Activated CD4-positive, alpha-beta T cell treated with anti-CD3 and anti-CD28 coated beads, Interleukin-2, amount 10 ng/mL, durations not matched to agents 7 days and 5 days (primary cell): ENCODE measurements around the gene VRK1. TPM values are rescaled to one million over a fixed set of nuclear protein-coding genes. Genes with fewer than 3 reads are reported as not detected.

ENCODE experiments used
- CTCF ChIA-PET: fragments of 350-600 bp; sonication (Branson Sonifier 250); formaldehyde crosslinking; loops from one replicate; lab custom pipeline; 2021; ENCODE audit warnings: antibody characterized with exemption; lab: Charles Lee
- POLR2A ChIA-PET: fragments of 350-600 bp; sonication (Branson Sonifier 250); formaldehyde crosslinking; loops from one replicate; lab custom pipeline; 2021; ENCODE audit warnings: antibody characterized with exemption; lab: Charles Lee
- DNase-seq: peaks from one replicate; pipeline ENCODE4 v3.0.0-alpha.2; 2020
- H3K27ac Mint-ChIP-seq: one replicate; pipeline ENCODE4 v1.8.0; 2021; ENCODE audit warnings: mild to moderate bottlenecking, moderate library complexity, mixed read lengths
- H3K27me3 Mint-ChIP-seq: one replicate; pipeline ENCODE4 v1.8.0; 2021; ENCODE audit warnings: mixed read lengths
- H3K36me3 Mint-ChIP-seq: one replicate; pipeline ENCODE4 v1.8.0; 2021; ENCODE audit warnings: low read depth, mixed read lengths
- H3K4me1 Mint-ChIP-seq: one replicate; pipeline ENCODE4 v1.8.0; 2021; ENCODE audit warnings: mixed read lengths
- H3K4me3 Mint-ChIP-seq: one replicate; pipeline ENCODE4 v1.8.0; 2021; ENCODE audit warnings: mild to moderate bottlenecking, moderate library complexity, mixed read lengths
- H3K9me3 Mint-ChIP-seq: one replicate; pipeline ENCODE4 v1.8.0; 2021; ENCODE audit warnings: mixed read lengths
- total RNA-seq, 2 experiments: library from RNA; stranded (reverse); gene quantifications; one replicate each; pipeline ENCODE4 v1.2.3, GENCODE V29; 2021

Gene VRK1
- total RNA-seq, 2 experiments from 2014 or later: 66.5 to 70.8 TPM

DNA sequence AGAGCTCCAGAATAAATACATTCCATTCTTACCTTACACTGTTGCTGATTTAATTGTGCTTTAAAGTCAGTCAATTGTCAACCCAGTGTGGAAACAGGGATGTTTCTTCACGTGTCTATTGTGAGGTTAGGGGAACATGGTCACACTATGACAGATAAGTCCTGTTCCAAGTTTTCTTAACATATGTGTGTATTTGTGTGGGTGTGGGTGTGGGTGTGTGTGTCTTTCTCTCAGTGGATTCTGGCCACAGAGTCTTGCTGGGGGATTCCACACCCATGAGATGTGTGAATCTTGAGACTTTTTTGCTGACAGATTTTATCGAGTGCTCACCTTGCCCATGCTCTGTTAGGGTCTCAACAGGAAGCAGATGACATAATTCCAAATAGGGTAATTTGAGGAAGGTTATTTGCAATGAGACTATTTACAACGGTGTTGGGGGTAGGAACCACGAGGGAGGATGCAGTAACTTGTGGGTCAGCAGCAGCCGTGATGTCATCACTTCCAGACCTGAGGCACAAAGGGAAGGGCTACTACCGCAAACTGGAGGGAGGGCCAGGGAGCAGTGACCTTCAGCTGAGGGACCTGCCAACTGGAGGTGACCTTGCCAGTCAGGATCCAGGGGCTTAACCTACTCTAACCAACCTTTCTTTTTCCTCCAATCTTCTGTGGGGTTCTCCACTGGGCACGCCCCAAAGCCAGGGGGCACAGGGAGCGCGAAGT, 1.9 kb upstream of the VRK1 start:
- H3K9me3 Mint-ChIP-seq: no peaks in the 10 kb centered on the region
- no peak for DNase-seq
- ChIA-PET POLR2A (no interaction called here), CTCF (interaction anchor here (2.1 kb wide), 1 partner anchor 54 kb away, joined by 4 read pairs; no protein-coding TSS in a partner anchor)
- H3K27ac Mint-ChIP-seq: no peak overlapping the region
- peaks cover 6% of the 10 kb centered on the region for H3K27me3 Mint-ChIP-seq
- no peak overlapping the region for H3K4me3 Mint-ChIP-seq
- H3K36me3 Mint-ChIP-seq: peaks cover 5% of the 10 kb centered on the region
- H3K4me1 Mint-ChIP-seq: peaks cover 30% of the 10 kb centered on the region

DNA sequence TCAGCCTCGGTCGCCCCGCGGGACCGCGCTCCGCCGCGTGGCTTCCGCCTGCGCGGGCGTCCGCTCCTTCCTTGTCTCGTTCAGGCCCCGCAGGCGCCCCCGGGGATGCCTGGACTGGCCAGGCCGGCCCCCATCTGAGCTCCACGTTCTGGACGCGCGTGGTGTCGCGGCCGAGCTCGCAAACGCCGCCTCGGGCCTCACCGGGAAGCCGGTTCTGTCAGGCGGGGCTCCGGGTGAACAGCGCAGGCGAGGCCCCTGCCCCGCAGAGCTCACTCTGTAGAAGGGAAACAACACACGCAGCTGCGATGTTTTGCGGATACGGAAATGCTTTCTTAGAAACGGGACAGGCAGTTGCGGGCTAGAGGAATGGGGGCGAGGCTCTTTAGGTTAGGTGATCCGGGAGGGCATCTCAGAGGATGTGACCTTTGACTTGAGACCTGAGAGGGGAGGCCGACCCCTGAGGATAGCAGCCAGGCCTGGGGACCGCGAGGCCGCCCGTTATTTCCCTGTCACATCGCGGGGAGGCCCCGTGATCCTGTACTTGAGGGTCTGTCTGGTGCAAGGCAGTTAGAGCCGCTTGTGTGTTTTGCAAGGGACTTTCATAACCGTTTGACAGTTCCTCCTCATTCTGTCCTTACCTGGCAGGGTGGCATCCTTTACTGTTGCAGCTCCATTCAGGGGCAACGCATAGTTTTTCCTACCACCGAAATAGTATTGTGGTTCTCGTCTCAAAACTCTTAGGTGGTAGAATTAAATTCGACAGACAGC, 584 bp downstream of the VRK1 start:
- CTCF ChIA-PET: interaction anchor here (0.9 to 2.1 kb wide), 5 partner anchors 9 to 293 kb away, joined by 3 to 4 read pairs (median 3); no protein-coding TSS in a partner anchor
- Mint-ChIP-seq H3K27ac (peak overlapping the region; percentile 93), H3K27me3 (peaks cover 6% of the 10 kb centered on the region), H3K36me3 (peaks cover 8% of the 10 kb centered on the region), H3K4me1 (peaks cover 40% of the 10 kb centered on the region), H3K9me3 (no peaks in the 10 kb centered on the region), H3K4me3 (peak overlapping the region; percentile 87)
- POLR2A ChIA-PET: interaction anchor here (0.6 kb wide), 1 partner anchor 13 kb away, joined by 3 read pairs; no protein-coding TSS in a partner anchor
- DNase-seq: peak; percentile 59

- DNase-seq: no peak
- no peak overlapping the region for H3K27ac Mint-ChIP-seq
- peak overlapping the region; percentile 87 for H3K4me3 Mint-ChIP-seq
- CTCF ChIA-PET: interaction anchor here (0.6 kb wide), 1 partner anchor 9 kb away, joined by 3 read pairs; no protein-coding TSS in a partner anchor
- POLR2A ChIA-PET: interaction anchor here (0.6 kb wide), 1 partner anchor 9 kb away, joined by 15 read pairs; no protein-coding TSS in a partner anchor
- H3K4me1 Mint-ChIP-seq: peaks cover 48% of the 10 kb centered on the region
- no peaks in the 10 kb centered on the region for H3K27me3 Mint-ChIP-seq
- no peaks in the 10 kb centered on the region for H3K9me3 Mint-ChIP-seq
- peaks cover 8% of the 10 kb centered on the region for H3K36me3 Mint-ChIP-seq
Observed at GRCh38 chr14:96798956-96799355, 1.8 kb downstream of the VRK1 start.

DNA sequence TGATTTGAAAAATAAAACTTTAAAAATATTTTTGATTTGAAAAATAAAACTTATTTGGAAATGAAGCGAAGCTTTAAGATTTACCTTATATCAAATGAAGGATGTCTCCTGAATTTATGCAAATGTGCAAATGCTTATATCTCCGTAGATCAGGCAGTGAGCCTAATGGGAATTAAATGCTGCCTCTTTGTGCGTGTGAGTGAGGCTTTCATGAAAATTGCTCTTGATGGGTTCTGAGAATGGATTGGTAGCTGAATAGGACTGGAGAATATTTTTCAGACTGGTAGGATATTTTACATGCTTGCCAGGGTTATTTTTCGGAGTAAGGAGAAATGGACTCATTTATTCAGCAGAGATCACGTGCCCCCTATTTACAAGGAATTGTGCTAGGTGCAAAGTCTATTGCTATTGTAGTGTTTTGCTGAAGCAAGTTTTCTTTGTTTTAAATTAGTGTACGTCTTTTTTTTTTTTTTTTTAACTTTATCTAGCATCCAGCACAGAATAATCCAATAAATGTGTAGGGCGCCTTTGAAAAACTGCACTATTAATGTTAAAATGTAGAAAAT, 2.4 kb downstream of the VRK1 start:
- Mint-ChIP-seq H3K36me3 (peaks cover 8% of the 10 kb centered on the region), H3K4me3 (peak overlapping the region; percentile 22)

GRCh38 chr14:96801931-96802330, 4.7 kb downstream of the VRK1 start:
- no peak overlapping the region for H3K4me3 Mint-ChIP-seq
- no peak overlapping the region for H3K27ac Mint-ChIP-seq
- DNase-seq: no peak
- no peaks in the 10 kb centered on the region for H3K27me3 Mint-ChIP-seq
- H3K36me3 Mint-ChIP-seq: peaks cover 19% of the 10 kb centered on the region
- H3K4me1 Mint-ChIP-seq: peaks cover 60% of the 10 kb centered on the region
- POLR2A ChIA-PET: no interaction called here
- CTCF ChIA-PET: interaction anchor here (0.9 to 1.4 kb wide), 2 partner anchors 8 to 10 kb away, joined by 3 to 4 read pairs; no protein-coding TSS in a partner anchor
- no peaks in the 10 kb centered on the region for H3K9me3 Mint-ChIP-seq

More for the DNA sequence above, 2.4 kb downstream of the VRK1 start:
- Mint-ChIP-seq H3K9me3 (no peaks in the 10 kb centered on the region), H3K27me3 (no peaks in the 10 kb centered on the region), H3K4me1 (peaks cover 55% of the 10 kb centered on the region), H3K27ac (no peak overlapping the region)
- CTCF ChIA-PET: no interaction called here
- DNase-seq: no peak
- POLR2A ChIA-PET: no interaction called here

GRCh38 chr14:96802963-96803362, 5.8 kb downstream of the VRK1 start:
- DNase-seq: no peak
- Mint-ChIP-seq H3K9me3 (no peaks in the 10 kb centered on the region), H3K27ac (no peak overlapping the region), H3K27me3 (no peaks in the 10 kb centered on the region), H3K36me3 (peaks cover 23% of the 10 kb centered on the region), H3K4me3 (no peak overlapping the region), H3K4me1 (peaks cover 59% of the 10 kb centered on the region)
- POLR2A ChIA-PET: no interaction called here
- CTCF ChIA-PET: no interaction called here

GRCh38 chr14:96803958-96804357, 6.8 kb downstream of the VRK1 start:
- Mint-ChIP-seq H3K4me3 (peak overlapping the region; percentile 5), H3K36me3 (peaks cover 27% of the 10 kb centered on the region), H3K27ac (no peak overlapping the region), H3K9me3 (no peaks in the 10 kb centered on the region), H3K4me1 (peaks cover 56% of the 10 kb centered on the region), H3K27me3 (no peaks in the 10 kb centered on the region)
- ChIA-PET CTCF (no interaction called here), POLR2A (no interaction called here)
- DNase-seq: no peak

- ChIA-PET CTCF (no interaction called here), POLR2A (no interaction called here)
- peaks cover 29% of the 10 kb centered on the region for H3K36me3 Mint-ChIP-seq
- no peaks in the 10 kb centered on the region for H3K27me3 Mint-ChIP-seq
- no peak for DNase-seq
- H3K4me1 Mint-ChIP-seq: peaks cover 50% of the 10 kb centered on the region
- H3K9me3 Mint-ChIP-seq: no peaks in the 10 kb centered on the region
- H3K27ac Mint-ChIP-seq: no peak overlapping the region
- no peak overlapping the region for H3K4me3 Mint-ChIP-seq
Observed at GRCh38 chr14:96804895-96805294, 7.7 kb downstream of the VRK1 start.

DNA sequence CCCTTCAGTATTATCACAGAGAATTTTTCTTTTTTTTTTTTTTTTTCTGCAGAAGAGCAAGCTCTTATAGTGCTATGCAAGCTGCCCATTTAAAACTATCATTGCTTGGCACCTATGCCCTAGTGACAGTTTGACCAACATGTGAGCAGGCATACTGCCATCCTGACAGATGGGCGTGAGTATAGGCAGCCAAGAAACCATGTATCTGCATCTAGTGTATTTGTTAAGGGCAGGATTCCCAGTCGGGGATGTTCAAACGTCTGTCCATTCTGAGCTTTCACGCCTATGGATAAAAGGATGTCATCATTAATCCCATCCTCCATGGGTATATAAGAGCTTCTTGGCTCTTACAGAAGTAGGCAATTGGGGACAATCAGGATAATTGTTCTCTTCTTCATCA, 8.8 kb downstream of the VRK1 start:
- CTCF ChIA-PET: interaction anchor here (0.5 to 0.6 kb wide), 2 partner anchors 19 to 1959 kb away, joined by 3 to 4 read pairs; no protein-coding TSS in a partner anchor
- POLR2A ChIA-PET: no interaction called here
- H3K4me3 Mint-ChIP-seq: no peak overlapping the region
- peaks cover 50% of the 10 kb centered on the region for H3K4me1 Mint-ChIP-seq
- peaks cover 30% of the 10 kb centered on the region for H3K36me3 Mint-ChIP-seq
- no peak overlapping the region for H3K27ac Mint-ChIP-seq
- no peaks in the 10 kb centered on the region for H3K9me3 Mint-ChIP-seq
- H3K27me3 Mint-ChIP-seq: no peaks in the 10 kb centered on the region
- DNase-seq: no peak

DNA sequence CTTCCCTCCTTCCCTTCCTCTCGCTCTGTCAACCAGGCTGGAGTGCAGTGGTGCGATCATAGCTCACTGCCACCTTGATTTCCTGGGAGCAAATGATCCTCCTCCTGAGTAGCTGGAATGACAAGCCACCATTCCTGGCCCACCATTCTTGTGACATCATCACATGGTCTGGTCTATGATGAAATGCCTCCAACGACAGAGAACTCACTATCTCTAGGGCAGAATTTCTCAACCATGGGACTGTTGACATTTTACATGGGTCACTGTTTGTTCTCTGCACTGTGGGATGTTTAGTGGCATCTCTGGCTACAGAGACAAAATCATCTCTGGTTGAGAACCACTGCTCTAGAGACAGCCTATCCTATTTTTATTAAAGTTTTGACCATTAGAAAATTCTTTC, 9.7 kb downstream of the VRK1 start:
- H3K27ac Mint-ChIP-seq: no peak overlapping the region
- DNase-seq: no peak
- POLR2A ChIA-PET: no interaction called here
- H3K9me3 Mint-ChIP-seq: no peaks in the 10 kb centered on the region
- peaks cover 34% of the 10 kb centered on the region for H3K36me3 Mint-ChIP-seq
- H3K4me3 Mint-ChIP-seq: no peak overlapping the region
- peaks cover 56% of the 10 kb centered on the region for H3K4me1 Mint-ChIP-seq
- CTCF ChIA-PET: interaction anchor here (1.0 kb wide), 1 partner anchor 10 kb away, joined by 3 read pairs; the partner anchor contains the start of gene VRK1
- H3K27me3 Mint-ChIP-seq: no peaks in the 10 kb centered on the region

DNA sequence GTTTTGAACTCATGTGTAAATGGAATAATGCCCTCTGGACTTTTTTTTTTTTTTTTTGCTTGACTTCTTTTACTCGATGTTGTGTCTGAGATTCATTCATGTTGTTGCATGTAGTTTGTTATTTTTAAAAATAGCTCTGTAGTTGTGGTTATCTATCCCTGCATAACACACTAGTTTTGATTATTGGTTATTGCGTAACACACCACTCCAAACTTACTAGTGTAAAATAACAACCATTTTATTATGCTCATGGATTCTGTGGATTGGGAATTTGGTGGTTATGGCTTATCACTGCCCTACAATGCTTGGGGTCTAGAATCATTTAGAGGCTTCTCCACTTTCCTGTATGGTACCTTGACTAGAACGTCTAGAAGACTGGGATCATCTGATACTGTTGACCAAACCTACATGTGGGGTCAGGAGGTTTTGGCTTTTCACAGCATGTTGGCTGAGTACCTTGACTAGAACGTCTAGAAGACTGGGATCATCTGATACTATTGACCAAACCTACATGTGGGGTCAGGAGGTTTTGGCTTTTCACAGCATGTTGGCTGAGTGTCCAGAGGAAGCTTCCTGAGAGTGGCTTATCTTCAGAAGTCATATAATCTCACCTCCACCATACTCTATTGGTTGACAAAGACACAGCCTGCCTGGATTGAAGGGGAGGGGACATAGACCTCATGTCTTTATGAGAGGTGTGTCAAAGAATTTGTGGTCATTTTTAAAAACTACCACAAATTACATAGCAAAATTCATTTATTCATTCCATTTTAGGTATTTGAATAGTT, 11.6 kb downstream of the VRK1 start:
- no peak for DNase-seq
- POLR2A ChIA-PET: no interaction called here
- no peak overlapping the region for H3K27ac Mint-ChIP-seq
- H3K4me1 Mint-ChIP-seq: peaks cover 56% of the 10 kb centered on the region
- H3K4me3 Mint-ChIP-seq: no peak overlapping the region
- CTCF ChIA-PET: interaction anchor here (0.6 to 0.7 kb wide), 2 partner anchors 10 to 466 kb away, joined by 3 read pairs; no protein-coding TSS in a partner anchor
- H3K27me3 Mint-ChIP-seq: no peaks in the 10 kb centered on the region
- H3K36me3 Mint-ChIP-seq: peaks cover 34% of the 10 kb centered on the region
- H3K9me3 Mint-ChIP-seq: no peaks in the 10 kb centered on the region

- no peak for DNase-seq
- no peaks in the 10 kb centered on the region for H3K9me3 Mint-ChIP-seq
- peaks cover 46% of the 10 kb centered on the region for H3K4me1 Mint-ChIP-seq
- ChIA-PET CTCF (interaction anchor here (1.2 kb wide), 1 partner anchor 14 kb away, joined by 3 read pairs; the partner anchor contains the start of gene VRK1), POLR2A (interaction anchor here (0.6 kb wide), 1 partner anchor 14 kb away, joined by 3 read pairs; the partner anchor contains the start of gene VRK1)
- peaks cover 29% of the 10 kb centered on the region for H3K36me3 Mint-ChIP-seq
- H3K4me3 Mint-ChIP-seq: no peak overlapping the region
- no peaks in the 10 kb centered on the region for H3K27me3 Mint-ChIP-seq
- H3K27ac Mint-ChIP-seq: no peak overlapping the region
Observed at GRCh38 chr14:96811265-96811664, 14.1 kb downstream of the VRK1 start.
